ENCODE data around the gene SCN4B.

The SCN4B gene

GRCh38 chr11:118167906-118168305 lies 15.3 kb upstream of the SCN4B start:
- ATAC-seq = no peak
- TF ChIP-seq ZFP3 (CRISPR knock-in tag; IDR thresholded peaks at IDR 0.05) = no peak
- TF ChIP-seq ZC3H10 (CRISPR knock-in tag; IDR thresholded peaks at IDR 0.05) = no peak
- TF ChIP-seq ISL1 (CRISPR knock-in tag; IDR thresholded peaks at IDR 0.05) = no peak
- no peak for TF ChIP-seq ZFP30 (CRISPR knock-in tag; IDR thresholded peaks at IDR 0.05)
- no peak for TF ChIP-seq CSDC2 (CRISPR knock-in tag; IDR thresholded peaks at IDR 0.05)
- no peak for TF ChIP-seq RARB (CRISPR knock-in tag; IDR thresholded peaks at IDR 0.05)
- no peak for TF ChIP-seq ARNTL (CRISPR knock-in tag; IDR thresholded peaks at IDR 0.05; ENCODE audit: borderline replicate concordance, low read depth)
- TF ChIP-seq SNAI2 (CRISPR knock-in tag; IDR thresholded peaks at IDR 0.05) = no peak

GRCh38 chr11:118167253-118167652 lies 14.6 kb upstream of the SCN4B start:
- TF ChIP-seq ZNF8 (CRISPR knock-in tag; IDR thresholded peaks at IDR 0.05) = no peak
- TF ChIP-seq ARNTL (CRISPR knock-in tag; IDR thresholded peaks at IDR 0.05; ENCODE audit: borderline replicate concordance, low read depth) = no peak
- TF ChIP-seq OSR1 (CRISPR knock-in tag; IDR thresholded peaks at IDR 0.05) = no peak
- TF ChIP-seq CREB5 (CRISPR knock-in tag; IDR thresholded peaks at IDR 0.05; ENCODE audit: low read depth) = no peak
- no peak for TF ChIP-seq GLIS3 (CRISPR knock-in tag; IDR thresholded peaks at IDR 0.05)
- TF ChIP-seq TSHZ2 (CRISPR knock-in tag; IDR thresholded peaks at IDR 0.05) = no peak
- no peak for TF ChIP-seq ESRRG (CRISPR knock-in tag; IDR thresholded peaks at IDR 0.05)
- no peak for TF ChIP-seq ZFP30 (CRISPR knock-in tag; IDR thresholded peaks at IDR 0.05)
- TF ChIP-seq TOX (CRISPR knock-in tag; IDR thresholded peaks at IDR 0.05; ENCODE audit: borderline replicate concordance) = no peak
- TF ChIP-seq CSDC2 (CRISPR knock-in tag; IDR thresholded peaks at IDR 0.05) = no peak
- TF ChIP-seq ZNF565 (CRISPR knock-in tag; conservative IDR thresholded peaks at IDR 0.05; ENCODE audit: low read depth) = no peak
- TF ChIP-seq RARB (CRISPR knock-in tag; IDR thresholded peaks at IDR 0.05) = no peak
- TF ChIP-seq ISL1 (CRISPR knock-in tag; IDR thresholded peaks at IDR 0.05) = no peak
- no peak for ATAC-seq

- no peak for TF ChIP-seq ZFP30 (CRISPR knock-in tag; IDR thresholded peaks at IDR 0.05)
- no peak for TF ChIP-seq ZFP3 (CRISPR knock-in tag; IDR thresholded peaks at IDR 0.05)
- no peak for ATAC-seq
Measured at GRCh38 chr11:118166641-118167040, 14.0 kb upstream of the SCN4B start.

GRCh38 chr11:118164885-118165284 lies 12.3 kb upstream of the SCN4B start:
- no peak for TF ChIP-seq ISL1 (CRISPR knock-in tag; IDR thresholded peaks at IDR 0.05)
- TF ChIP-seq RARB (CRISPR knock-in tag; IDR thresholded peaks at IDR 0.05) = no peak
- no peak for TF ChIP-seq POU6F1 (CRISPR knock-in tag; IDR thresholded peaks at IDR 0.05; ENCODE audit: borderline replicate concordance, low read depth)
- TF ChIP-seq TOX (CRISPR knock-in tag; IDR thresholded peaks at IDR 0.05; ENCODE audit: borderline replicate concordance) = no peak
- TF ChIP-seq ZNF8 (CRISPR knock-in tag; IDR thresholded peaks at IDR 0.05) = no peak
- TF ChIP-seq OSR1 (CRISPR knock-in tag; IDR thresholded peaks at IDR 0.05) = no peak
- no peak for TF ChIP-seq ZFP3 (CRISPR knock-in tag; IDR thresholded peaks at IDR 0.05)
- no peak for TF ChIP-seq ESRRG (CRISPR knock-in tag; IDR thresholded peaks at IDR 0.05)
- no peak for TF ChIP-seq TCF4 (CRISPR knock-in tag; IDR thresholded peaks at IDR 0.05; ENCODE audit: borderline replicate concordance)
- TF ChIP-seq TSHZ2 (CRISPR knock-in tag; IDR thresholded peaks at IDR 0.05) = no peak
- no peak for TF ChIP-seq SNAI2 (CRISPR knock-in tag; IDR thresholded peaks at IDR 0.05)
- no peak for TF ChIP-seq CSDC2 (CRISPR knock-in tag; IDR thresholded peaks at IDR 0.05)
- no peak for TF ChIP-seq ARNTL (CRISPR knock-in tag; IDR thresholded peaks at IDR 0.05; ENCODE audit: borderline replicate concordance, low read depth)
- TF ChIP-seq CREB5 (CRISPR knock-in tag; IDR thresholded peaks at IDR 0.05; ENCODE audit: low read depth) = no peak
- no peak for TF ChIP-seq PATZ1 (CRISPR knock-in tag; IDR thresholded peaks at IDR 0.05; ENCODE audit: borderline replicate concordance)
- no peak for ATAC-seq

Measured in SK-N-SH treated with all-trans-retinoic acid at 6 μM for 48 hours (cell line).